Suppressor macrophage (primary cell): Measurements from ENCODE around the gene CIAO1.

ENCODE experiments used
- DNase-seq, 4 experiments: peaks; one replicate each; pipeline ENCODE4 v3.0.0-alpha.2; 2020 to 2022

The CIAO1 gene

DNA sequence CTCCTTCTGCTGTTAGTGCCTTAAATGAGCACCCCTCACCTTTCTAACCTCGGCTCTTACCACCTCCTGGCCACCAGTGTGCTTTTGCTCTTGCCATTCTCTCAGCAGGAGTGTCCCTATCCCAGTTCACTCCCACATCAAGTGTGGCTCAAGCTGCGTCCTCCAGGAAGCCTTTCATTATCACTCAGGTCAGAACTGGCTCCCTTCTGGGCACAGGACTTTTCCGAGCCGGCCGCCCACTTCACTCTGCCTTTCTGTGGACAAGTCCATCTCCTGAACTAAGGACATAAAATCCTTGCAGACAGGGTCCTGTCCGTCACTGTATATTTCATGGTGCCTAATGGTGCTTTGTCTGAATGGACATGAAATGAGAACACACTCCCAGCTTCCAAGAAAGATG is 15.8 kb upstream of the CIAO1 start:
- no peak for DNase-seq

DNA sequence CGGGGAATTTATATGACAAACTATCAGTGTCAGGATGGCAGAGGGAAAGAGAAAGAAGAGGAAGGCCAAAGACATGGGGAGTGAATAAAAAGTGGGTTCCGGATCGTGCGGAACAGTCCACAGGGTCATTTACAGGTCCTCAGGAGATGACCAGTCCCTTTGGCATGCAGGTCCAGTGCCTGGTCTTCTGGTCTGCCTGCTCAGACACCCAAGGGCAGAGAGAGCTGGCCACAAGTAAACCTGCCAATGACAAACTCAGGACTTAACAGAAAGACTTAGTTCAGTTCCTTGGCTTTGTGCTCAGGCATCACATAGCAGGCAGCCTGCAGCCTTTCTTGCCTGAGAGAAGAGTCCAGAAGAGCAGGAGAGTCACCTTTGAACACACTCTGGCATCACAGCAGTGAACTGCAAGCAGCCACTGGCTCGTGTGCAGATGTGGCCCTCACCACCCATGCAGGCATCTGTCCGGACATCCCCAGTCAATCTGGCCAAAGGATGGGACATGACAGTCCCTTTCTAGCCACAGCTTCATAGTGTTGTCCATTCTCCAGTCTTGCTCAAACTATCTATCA is 14.2 kb upstream of the CIAO1 start:
- peak in 2 of 4 experiments; percentile 28 to 44 for DNase-seq

DNA sequence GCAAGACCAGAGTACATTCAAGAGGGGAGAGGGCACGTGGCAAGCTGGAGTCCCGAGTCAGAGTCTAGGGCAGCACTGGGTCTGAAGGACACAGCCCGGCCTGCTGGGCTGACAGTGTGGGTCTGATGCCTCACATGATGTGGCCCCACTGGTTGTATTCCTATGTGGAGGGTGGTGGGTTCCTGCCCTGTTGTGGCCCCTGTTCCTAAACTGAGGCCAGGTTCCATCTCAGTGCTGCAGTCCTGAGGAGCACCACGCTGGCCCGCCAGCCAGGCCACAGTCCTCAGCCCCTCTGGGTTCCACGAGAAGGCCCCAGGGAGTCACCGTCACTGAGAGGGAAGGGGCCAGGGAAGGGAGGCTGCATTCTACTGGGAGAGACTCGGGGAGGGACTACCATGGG is 13.5 kb upstream of the CIAO1 start:
- no peak for DNase-seq

DNA sequence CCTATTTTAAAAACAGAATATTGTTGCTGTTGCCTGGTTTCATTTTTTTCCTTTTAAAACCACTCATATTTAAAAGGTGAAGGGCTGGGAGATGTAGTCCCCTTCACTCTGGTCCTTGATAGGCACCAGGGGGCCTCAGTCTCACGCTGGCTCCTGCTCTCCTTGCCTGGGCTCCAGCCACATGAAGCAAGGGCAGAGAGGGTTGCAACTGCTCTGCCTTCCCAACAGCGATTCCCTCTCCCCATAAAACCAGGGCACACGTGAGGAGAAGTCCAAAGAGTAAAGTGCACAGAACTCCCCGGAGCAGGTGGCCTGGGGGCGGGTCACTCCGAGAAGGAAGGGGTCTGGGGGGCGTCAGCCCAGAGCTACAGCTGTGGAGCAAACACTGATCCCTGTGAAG is 13.0 kb upstream of the CIAO1 start:
- no peak for DNase-seq

DNA sequence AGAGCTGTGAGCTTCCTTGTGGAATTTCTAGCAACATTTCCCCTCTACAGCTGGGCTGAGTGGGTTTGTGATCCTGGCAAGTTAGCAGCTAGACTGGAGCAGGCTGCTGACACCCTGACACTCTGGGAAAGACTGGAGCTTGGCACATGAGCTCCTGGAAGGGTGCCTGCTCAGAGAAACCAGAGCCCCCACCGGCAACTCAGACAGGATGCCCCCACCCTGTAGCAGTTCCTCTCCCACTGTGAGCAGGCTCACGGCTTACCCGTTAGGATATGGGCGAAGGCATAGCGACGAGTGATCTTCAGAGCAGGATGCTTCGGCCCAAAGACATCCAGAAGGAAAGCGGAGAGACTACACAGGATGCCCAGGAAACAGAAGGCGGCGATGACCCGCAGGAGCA is 11.5 kb upstream of the CIAO1 start:
- no peak for DNase-seq

DNA sequence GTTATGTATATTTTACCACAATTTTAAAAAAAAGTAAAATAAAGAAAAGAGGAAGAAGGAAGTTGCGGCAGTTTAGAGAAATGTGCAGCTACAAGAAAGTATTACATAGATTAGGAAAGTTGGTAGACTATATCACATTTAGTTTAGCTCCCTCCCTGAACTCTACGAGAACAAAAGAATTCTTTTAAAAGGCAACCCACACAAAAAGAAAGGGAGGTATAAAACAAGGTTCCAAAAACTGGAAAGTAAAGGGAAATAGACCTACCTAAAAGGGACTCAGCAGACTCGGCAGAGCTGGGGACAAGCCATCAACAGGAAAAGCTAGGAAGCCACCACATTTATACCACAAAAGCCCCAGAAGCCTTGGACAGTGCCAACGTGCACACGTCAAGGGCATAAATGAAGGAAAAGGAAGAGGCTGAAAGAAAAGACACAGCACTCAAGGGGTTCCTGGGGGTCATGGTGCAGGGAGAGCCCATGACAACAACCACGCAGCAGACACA is 9.4 kb upstream of the CIAO1 start:
- peak; percentile 21 to 69 (median 56) for DNase-seq

DNA sequence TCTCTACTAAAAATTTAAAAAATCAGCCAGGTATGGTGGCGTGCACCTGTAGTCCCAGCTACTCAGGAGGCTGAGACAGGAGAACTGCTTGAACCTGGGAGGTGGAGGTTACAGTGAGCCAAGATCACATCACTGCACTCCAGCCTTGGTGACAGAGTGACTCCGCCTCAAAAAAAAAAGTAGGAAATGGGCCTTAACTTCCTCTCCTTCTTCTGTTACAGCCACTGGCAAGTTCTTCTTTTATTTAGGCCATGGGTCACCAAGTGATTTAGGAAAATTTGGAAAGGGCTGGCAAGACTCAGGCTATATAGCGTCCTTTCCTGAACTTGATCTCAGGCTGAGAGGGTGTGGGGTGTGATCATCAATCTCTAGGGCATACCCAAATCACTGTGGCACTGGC is 8.3 kb upstream of the CIAO1 start:
- peak; percentile 67 to 90 (median 82) for DNase-seq

DNA sequence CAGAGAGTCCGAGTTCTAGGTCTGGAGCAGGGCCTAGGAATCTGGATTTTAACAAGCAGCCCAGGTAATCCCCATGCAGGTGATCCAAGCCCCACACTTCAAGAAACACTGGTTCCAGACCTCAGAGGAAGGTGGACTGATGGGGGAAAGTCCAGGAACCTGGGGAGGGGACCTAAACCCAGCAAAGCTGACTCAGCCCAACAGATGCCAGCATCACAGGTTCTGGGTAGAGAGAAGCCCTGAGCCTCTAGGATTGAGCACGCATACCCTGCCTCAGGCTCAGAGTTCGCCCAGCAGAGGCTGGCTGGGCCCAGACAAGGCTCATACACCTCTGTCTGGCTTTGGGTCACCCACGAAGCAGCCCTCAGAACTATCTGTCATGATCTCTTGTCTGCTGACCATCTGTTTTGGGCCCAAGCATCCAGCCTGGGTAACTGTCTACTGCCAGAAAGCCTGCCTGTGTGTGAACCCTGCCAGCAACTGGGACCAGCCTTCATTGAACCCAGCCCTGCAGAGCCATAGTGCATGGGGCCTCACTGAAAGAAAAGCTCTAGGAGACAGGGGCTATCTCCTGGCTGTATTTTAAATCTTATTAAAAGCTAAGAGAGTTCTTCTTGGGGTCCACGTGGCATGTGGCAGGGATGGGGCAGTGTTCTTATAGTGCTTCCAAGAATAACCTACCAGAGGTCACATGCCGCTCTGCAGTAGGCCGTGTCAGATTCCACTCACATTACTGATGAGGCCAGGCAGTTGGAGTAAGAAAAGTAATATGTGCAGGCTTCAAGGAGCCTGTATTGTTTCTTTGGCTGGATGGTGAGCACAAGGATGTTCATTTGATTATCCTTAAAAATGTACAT is 7.6 kb upstream of the CIAO1 start:
- peak in 1 of 4 experiments; percentile 22 for DNase-seq

DNA sequence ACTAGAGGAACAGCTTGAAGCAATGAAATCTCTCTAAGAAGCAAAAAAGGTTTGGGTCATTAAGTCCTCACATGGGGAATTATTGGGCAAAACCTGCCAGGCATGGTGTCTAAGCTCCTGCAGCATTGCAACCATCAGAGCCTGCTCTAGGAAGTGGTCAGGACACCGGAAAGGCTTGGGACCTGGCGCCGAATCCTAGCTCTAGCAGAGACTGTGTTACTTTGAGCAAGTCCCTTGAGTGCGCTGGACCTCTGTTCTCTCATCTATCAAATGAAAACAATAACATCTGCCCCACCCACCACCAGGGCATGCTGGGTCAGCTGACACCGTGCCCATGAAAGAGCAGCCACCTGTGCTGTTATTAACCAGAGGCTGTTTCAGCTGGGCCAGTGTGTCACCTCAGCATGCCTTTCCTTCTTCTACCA is 6.5 kb upstream of the CIAO1 start:
- peak in 2 of 4 experiments; percentile 31 to 51 for DNase-seq

DNA sequence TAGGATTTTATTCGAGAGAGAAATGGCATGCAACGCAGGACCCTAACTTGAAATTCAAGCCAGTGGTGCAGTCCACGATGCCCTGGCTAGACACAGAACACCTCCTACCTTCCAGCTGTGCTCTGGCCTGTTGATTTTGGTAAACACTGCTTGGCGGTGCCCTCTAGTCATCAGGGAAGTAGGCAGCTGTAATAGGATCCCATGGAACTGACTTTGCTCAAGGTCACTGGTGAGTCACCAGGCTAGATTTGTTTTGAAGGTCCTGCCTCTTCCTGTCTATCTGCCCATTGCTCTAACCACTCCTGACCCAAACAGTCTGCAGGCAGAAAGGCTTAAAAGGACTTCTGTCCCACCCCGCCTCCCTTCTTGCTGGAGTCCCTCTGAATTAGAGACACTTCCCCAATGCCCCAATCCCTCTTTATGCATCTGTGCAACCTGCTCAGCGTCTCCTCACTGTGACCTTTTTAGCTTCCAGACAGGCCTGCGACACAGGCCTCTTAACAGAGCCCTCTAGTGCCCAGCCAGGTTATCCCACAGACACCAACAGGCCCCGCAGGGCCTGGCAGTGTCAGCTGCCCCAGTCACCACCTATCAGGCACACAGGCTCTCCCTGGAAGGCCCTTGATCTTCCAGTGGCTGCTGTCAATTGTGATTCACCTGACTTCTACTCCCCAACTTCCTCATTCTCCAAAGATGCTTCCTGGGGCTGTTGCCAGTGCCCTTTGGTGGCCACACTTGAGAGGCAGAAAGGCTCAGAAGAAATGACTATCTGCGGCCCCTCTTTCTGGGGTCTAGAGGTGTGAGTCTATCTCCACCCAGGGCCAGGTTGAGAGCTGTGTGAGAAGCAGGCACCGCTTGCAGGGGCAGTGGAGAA is 5.4 kb upstream of the CIAO1 start:
- DNase-seq, result peak; percentile 85 to 94 (median 88)

DNA sequence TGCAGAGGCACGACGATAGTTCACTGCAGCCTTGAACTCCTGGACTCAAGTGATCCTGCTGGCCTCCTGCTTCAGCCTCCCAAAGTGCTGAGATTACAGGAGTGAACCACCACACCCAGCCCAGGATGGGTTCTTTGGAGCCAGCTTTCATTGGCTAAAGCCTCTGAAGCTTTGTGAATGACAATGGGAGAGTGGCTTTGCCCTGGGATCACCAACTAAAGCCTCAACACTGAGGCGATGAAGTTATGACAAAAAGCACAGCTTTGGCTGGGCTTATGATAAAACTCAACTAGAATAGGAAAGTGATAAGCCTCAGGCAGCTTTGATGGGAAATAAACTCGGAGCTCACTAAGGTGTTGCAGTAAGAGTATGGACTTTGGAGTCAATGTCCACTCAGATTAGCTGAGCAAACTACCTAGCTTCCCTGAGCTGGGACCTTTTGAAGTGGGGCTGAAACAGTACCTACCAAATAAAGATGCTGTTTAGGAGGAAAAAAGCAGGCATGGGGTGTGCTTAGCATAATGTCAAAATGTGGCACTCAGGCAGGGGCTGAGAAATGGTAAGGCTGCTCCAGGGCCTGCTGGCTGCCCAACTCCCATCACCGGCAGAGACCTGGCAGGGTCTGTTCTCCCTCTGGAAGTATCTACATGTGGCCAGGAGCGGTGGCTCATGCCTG is 4.6 kb upstream of the CIAO1 start:
- DNase-seq, result no peak

DNA sequence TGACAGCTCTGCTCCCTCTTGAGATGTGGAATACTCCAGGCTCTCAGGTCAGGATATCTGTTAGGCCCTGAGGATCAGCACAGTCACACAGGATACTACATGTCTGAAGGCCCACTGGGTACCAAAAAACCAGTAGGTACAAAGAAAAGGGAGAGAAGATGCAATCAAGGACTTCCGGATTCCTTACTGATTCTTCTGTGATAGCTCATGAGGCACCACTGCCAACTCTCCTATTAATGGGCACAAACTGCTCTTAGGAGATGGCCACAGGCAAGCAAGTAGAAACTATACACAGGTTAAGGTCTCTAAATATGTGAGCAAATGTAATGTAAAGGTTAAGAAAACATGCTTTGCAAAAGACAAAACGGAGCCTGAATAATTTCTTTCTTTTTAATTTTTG is 3.7 kb upstream of the CIAO1 start:
- no peak for DNase-seq

DNA sequence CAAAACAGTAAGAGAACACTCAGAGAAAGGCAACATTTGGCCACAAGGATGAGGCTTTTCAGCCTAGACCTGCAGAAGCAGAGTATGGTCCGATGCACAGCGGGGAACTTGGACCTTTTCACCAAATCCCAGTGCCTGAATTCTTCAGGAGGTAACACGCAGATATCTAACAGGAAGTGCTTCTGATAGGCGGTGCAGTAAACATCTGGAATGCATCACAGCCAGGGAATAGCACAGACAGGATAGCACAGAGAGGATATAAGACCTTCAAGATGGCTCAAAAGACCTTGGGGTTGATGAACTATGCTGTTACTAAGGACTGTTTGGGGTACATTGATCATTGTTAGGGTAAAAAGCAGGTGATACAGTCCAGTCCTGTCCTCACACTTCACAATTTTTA is 1.9 kb upstream of the CIAO1 start:
- no peak for DNase-seq

DNA sequence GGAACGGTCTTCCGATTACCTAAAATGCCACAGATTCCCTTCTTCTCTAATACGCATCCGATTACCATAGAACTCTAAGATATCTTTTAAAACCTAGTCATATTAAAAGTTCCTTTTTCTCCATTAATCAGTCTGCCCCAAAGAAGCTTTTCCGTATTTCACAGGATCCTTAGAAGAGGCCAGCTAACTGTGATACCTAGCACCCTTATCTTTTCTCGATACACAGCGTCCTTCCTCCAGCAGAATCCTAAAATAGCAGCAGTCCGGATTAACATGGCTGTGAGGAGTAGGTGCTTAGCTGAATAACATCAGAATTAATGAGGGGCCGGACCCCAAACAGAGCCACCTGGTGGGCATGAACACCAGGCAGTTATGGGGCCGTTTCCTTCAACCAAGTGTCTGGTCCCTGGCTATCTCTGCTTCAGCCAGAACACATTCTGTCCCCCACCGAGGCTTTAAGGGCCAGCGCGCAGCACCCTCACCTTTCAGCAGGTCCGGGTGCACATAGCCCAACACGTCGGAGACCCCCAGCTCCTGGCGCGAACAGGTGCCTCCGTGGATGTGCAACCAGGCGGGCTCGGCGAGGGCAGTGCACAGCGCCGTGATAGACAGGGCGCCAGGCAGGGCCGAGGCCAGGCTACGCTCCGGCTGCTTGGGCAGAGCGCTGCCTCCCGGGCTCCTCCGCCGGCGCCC is 1.2 kb upstream of the CIAO1 start:
- DNase-seq, result peak; percentile 41 to 64 (median 52)

DNA sequence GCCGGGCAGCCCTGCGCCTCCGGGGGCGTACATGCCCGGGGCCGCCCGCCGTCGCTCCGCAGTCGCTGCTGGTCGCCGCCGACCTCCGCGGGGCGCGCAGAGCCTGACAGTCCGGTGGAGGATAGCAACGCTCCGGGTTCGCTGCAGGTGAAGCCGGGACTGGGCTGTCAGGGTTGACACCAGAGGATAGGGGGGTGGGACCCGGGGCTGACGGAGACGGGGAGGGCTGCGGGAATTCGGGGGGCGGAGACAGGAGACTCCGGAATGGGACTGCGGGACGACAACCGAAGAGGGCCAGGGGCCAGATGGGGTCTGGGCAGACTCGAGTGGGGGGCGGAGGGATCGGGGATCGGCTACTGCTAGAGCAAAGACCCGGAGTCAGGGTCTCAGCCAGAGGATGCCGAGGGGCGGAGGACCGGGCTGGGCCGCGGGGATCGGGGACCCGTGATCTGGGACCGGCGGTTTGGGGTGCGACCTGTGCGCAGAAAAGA is 631 bp upstream of the CIAO1 start:
- peak in 3 of 4 experiments; percentile 15 to 57 (median 34) for DNase-seq

DNA sequence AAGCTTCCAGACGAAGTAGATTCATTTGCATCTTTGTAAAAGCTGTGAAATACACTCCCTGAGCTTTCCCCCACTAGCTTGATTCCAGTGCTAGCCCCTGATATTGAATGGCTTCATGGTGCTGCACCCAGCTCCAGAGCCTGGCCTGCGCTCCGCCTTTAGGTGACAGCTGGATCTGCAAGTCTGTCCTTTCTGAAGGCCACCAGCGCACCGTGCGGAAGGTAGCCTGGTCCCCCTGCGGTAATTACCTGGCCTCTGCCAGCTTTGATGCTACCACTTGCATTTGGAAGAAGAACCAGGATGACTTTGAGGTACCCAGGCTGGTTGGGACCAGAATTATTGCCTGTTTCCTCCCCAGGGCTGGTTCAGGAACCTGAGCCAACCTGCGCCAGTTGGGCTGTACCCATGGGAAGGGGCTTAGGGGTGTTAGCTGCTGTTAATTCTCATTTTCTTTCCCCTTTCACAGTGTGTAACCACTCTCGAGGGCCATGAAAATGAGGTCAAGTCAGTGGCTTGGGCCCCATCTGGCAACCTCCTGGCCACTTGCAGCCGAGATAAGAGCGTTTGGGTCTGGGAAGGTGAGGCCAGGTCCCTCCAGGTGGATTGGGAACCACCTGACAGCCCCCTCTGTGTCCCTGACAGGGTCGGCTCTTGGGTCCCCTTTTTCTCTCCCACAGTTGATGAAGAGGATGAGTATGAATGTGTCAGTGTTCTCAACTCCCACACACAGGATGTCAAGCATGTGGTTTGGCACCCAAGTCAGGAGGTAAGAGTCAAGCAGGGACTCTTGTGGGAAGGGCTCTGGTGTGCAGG is 1.3 kb downstream of the CIAO1 start:
- peak; percentile 49 to 76 (median 61) for DNase-seq

DNA sequence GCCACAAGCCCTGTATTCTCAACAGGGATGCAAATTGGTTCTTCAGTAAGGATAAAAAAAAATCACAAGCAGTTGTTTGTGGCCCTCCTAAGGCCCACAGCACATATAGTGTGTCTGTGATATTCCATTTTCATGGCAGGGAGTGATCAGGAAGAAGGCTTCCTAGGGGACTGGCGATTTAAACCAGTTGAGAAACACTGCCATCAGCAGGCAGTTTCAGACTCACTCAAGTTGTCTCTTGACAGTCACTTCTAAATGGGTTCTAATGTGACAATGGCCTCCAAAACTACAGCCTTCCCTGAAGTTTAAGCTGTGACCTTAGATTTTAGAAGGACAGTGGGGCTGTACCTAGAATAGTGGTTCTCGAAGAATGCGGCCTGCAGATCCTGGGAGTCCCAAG is 6.0 kb downstream of the CIAO1 start:
- no peak for DNase-seq

DNA sequence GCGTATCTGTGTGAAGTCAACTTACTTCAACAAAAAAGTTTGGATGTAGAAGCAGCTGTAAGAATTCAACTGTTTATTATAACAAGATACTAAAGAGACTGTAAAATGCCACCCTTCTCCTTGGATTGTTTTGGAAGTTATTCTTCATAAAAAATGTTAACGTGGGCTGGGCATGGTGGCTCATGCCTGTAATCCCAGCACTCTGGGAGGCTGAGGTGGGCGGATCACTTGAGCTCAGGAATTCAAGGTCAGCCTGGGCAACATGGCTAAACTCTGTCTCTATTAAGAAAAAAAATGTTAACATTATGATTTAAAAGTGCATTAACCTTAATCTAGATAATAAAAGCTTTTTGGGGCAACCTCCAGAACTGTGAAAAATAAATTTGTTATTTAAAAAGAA is 7.7 kb downstream of the CIAO1 start:
- DNase-seq, result no peak

DNA sequence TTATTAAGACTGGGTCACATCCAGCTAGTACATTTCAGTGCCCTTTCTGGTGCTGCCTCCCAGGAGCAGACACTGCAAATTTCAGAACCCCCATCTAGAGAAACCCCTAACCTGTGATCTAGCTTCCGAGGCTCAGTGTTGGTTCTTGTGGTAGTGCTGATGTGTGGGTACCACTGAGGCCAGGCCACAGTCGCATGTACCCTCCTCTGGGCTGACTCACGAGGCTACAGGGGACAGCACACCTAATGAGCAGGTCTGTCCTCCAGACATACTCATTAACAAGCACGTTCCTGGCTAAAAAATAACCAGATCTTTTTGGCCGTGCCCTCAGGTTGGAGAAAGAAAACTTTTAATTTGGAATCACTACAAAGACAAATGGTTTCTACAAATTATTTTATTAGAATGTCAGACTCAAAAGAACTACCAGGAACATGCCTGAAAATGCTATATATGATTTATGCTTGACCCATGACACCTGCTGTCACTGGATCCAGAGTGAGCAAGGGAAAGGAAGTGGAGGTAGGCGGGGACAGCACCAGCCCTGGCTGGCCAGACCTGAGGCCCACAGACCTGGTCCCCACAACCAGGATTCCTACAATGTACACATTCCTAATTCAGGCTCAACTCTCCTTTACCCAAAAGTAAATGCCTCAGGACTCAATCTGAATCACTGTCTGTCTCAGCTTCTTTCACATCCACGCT is 8.5 kb downstream of the CIAO1 start:
- no peak for DNase-seq
